Peyer's patch (tissue), 4 donors: Measurements from ENCODE around the gene SCUBE1. TPM values are rescaled to one million over a fixed set of nuclear protein-coding genes. Genes with fewer than 3 reads are reported as not detected.

ENCODE experiments used
- DNase-seq, 3 donors: peaks; one replicate each; pipeline ENCODE4 v3.0.0-alpha.2; 2017 to 2019
- H3K27ac ChIP-seq, 4 donors: fragments of 200-600 bp; sonication (generic); one replicate each; pipeline ENCODE4 v1.5.1; 2016 to 2019
- H3K27me3 ChIP-seq, 2 donors: fragments of 200-600 bp; sonication (generic); one replicate each; pipeline ENCODE4 v1.5.1; 2019
- H3K36me3 ChIP-seq, 3 donors: fragments of 200-600 bp; sonication (generic); one replicate each; pipeline ENCODE4 v1.5.1; 2016 to 2019
- H3K4me1 ChIP-seq, 4 donors: fragments of 200-600 bp; sonication (generic); one replicate each; pipeline ENCODE4 v1.5.1; 2016 to 2019
- H3K4me3 ChIP-seq, 4 donors: fragments of 200-600 bp; sonication (generic); 1 replicate in 3 of 4; 2 replicates in 1 of 4; pipeline ENCODE4 v1.5.1; 2016 to 2019; ENCODE audit warnings: mild to moderate bottlenecking in 1 of 4
- H3K9me3 ChIP-seq, 4 donors: fragments of 200-600 bp; sonication (generic); one replicate each; pipeline ENCODE4 v1.5.1; 2016 to 2019; ENCODE audit warnings: mild to moderate bottlenecking in 1 of 4
- CTCF ChIP-seq, 6 experiments: fragments of 450-650 bp in 4 of 6; fragments of 200-600 bp in 2 of 6; sonication (generic) in 1 of 6; IDR thresholded peaks; one replicate each; pipeline ENCODE4 v1.5.1; 2017 to 2019; ENCODE audit warnings: antibody characterized with exemption in 6 of 6, mild to moderate bottlenecking in 3 of 6, moderate library complexity in 1 of 6
- POLR2A ChIP-seq, 2 donors: fragments of 450-650 bp; IDR thresholded peaks; one replicate each; pipeline ENCODE4 v1.5.1; 2017; ENCODE audit warnings: antibody characterized with exemption in 2 of 2, mild to moderate bottlenecking in 2 of 2, moderate library complexity in 2 of 2
- total RNA-seq, 4 donors: library from RNA; depleted of rRNA; stranded (reverse); fragments of >200 nt; gene quantifications; one replicate each; pipeline ENCODE4 v1.1.0, GENCODE V29; 2016

The SCUBE1 gene
- total RNA-seq, 4 donors from 2014 or later = 1.6 to 47.9 (median 7.9) TPM

GRCh38 chr22:43207849-43208702, 135.1 kb downstream of the SCUBE1 start:
- Histone ChIP-seq H3K36me3 (no peaks in the 10 kb centered on the region), H3K27me3 (no peaks in the 10 kb centered on the region), H3K4me1 (no peaks in the 10 kb centered on the region), H3K27ac (no peak overlapping the region), H3K9me3 (no peaks in the 10 kb centered on the region), H3K4me3 (no peak overlapping the region)
- TF ChIP-seq POLR2A (IDR thresholded peaks at IDR 0.05) (no peak), CTCF (IDR thresholded peaks at IDR 0.05) (no peak)
- no peak for DNase-seq

GRCh38 chr22:43207386-43207785, 135.8 kb downstream of the SCUBE1 start:
- TF ChIP-seq POLR2A (IDR thresholded peaks at IDR 0.05) (no peak), CTCF (IDR thresholded peaks at IDR 0.05) (no peak)

GRCh38 chr22:43206509-43207161, 136.5 kb downstream of the SCUBE1 start:
- DNase-seq = no peak
- Histone ChIP-seq H3K4me1 (no peaks in the 10 kb centered on the region), H3K27ac (no peak overlapping the region), H3K4me3 (no peak overlapping the region), H3K27me3 (no peaks in the 10 kb centered on the region), H3K9me3 (no peaks in the 10 kb centered on the region), H3K36me3 (no peaks in the 10 kb centered on the region)
- TF ChIP-seq CTCF (IDR thresholded peaks at IDR 0.05) (no peak), POLR2A (IDR thresholded peaks at IDR 0.05) (no peak)

More at GRCh38 chr22:43207386-43207785, 135.8 kb downstream of the SCUBE1 start:
- H3K4me1 ChIP-seq = no peaks in the 10 kb centered on the region
- no peaks in the 10 kb centered on the region for H3K9me3 ChIP-seq
- no peaks in the 10 kb centered on the region for H3K36me3 ChIP-seq
- no peak for DNase-seq
- no peaks in the 10 kb centered on the region for H3K27me3 ChIP-seq
- no peak overlapping the region for H3K4me3 ChIP-seq
- H3K27ac ChIP-seq = no peak overlapping the region

GRCh38 chr22:43205748-43206508, 137.2 kb downstream of the SCUBE1 start:
- DNase-seq = no peak
- no peak overlapping the region for H3K27ac ChIP-seq
- no peak for TF ChIP-seq CTCF (IDR thresholded peaks at IDR 0.05)
- H3K9me3 ChIP-seq = no peaks in the 10 kb centered on the region
- no peaks in the 10 kb centered on the region for H3K4me1 ChIP-seq
- no peak overlapping the region for H3K4me3 ChIP-seq
- no peaks in the 10 kb centered on the region for H3K27me3 ChIP-seq
- H3K36me3 ChIP-seq = no peaks in the 10 kb centered on the region

GRCh38 chr22:43205261-43205691, 137.9 kb downstream of the SCUBE1 start:
- TF ChIP-seq POLR2A (IDR thresholded peaks at IDR 0.05) (no peak), CTCF (IDR thresholded peaks at IDR 0.05) (no peak)
- Histone ChIP-seq H3K27me3 (no peaks in the 10 kb centered on the region), H3K9me3 (no peaks in the 10 kb centered on the region), H3K4me3 (no peak overlapping the region), H3K27ac (no peak overlapping the region), H3K4me1 (no peaks in the 10 kb centered on the region), H3K36me3 (no peaks in the 10 kb centered on the region)
- DNase-seq = no peak
